H1 (cell line): ENCODE measurements around the gene LPAR3. TPM values are rescaled to one million over a fixed set of nuclear protein-coding genes. Genes with fewer than 3 reads are reported as not detected.

Experiments used
- CTCF ChIA-PET: fragments of 300-600 bp; sonication (Branson Sonifier 250); formaldehyde crosslinking; loops from one replicate; lab custom pipeline; 2021; ENCODE audit not compliant: partially characterized antibody; lab: Charles Lee
- POLR2A ChIA-PET: fragments of 300-600 bp; sonication (Branson Sonifier 250); formaldehyde crosslinking; loops from one replicate; lab custom pipeline; 2021; ENCODE audit warnings: inconsistent platforms; ENCODE audit not compliant: partially characterized antibody; lab: Charles Lee
- DNase-seq, 2 experiments: peaks; one replicate each; pipeline versions ENCODE4 v3.0.0 to v3.0.0-alpha.2; 2010 to 2022; ENCODE audit warnings: low spot score in 2 of 2, low read depth in 1 of 2, mixed read lengths in 1 of 2
- FAIRE-seq: peaks from 2 replicates; lab custom pipeline; 2011; peaks lifted over from hg19 to GRCh38; lab: Jason Lieb, UNC
- H2AFZ ChIP-seq: 2 replicates; pipeline ENCODE4 v1.8.1; 2012; ENCODE audit warnings: low read length, inconsistent platforms
- H2AK5ac ChIP-seq: 2 replicates; pipeline ENCODE4 v1.6.1; 2013; ENCODE audit warnings: low read depth, low read length
- H2BK120ac ChIP-seq: replicated peaks from 2 replicates; pipeline ENCODE3; 2013; ENCODE audit warnings: low read depth, low read length, inconsistent platforms
- H2BK12ac ChIP-seq: 2 replicates; pipeline ENCODE4 v1.6.1; 2013; ENCODE audit warnings: low read depth, low read length
- H2BK15ac ChIP-seq: 2 replicates; pipeline ENCODE4 v1.6.1; 2013; ENCODE audit warnings: low read length
- H2BK20ac ChIP-seq: 2 replicates; pipeline ENCODE4 v1.6.1; 2013; ENCODE audit warnings: low read length
- H2BK5ac ChIP-seq: 2 replicates; pipeline ENCODE4 v1.6.1; 2013; ENCODE audit warnings: low read depth, low read length
- H3K14ac ChIP-seq: 2 replicates; pipeline ENCODE4 v1.6.1; 2013; ENCODE audit warnings: inconsistent platforms; ENCODE audit not compliant: insufficient read length
- H3K18ac ChIP-seq: 2 replicates; pipeline ENCODE4 v1.6.1; 2013; ENCODE audit warnings: low read length; ENCODE audit errors: extremely low read depth
- H3K23ac ChIP-seq: 2 replicates; pipeline ENCODE4 v1.6.1; 2013; ENCODE audit warnings: inconsistent platforms; ENCODE audit not compliant: insufficient read length
- H3K23me2 ChIP-seq: 2 replicates; pipeline ENCODE4 v1.6.1; 2013; ENCODE audit warnings: low read depth, low read length
- H3K27ac ChIP-seq: 2 replicates; pipeline ENCODE4 v1.6.1; 2011; ENCODE audit warnings: low read depth, low read length, inconsistent platforms
- H3K27me3 ChIP-seq, 4 experiments: replicated peaks in 1 of 4; 1 replicate in 1 of 4; 2 replicates in 3 of 4; pipeline versions ENCODE4 v1.6.1 to v1.8.1; 2011 to 2013; ENCODE audit warnings: low read length in 3 of 4, mild to moderate bottlenecking in 3 of 4, inconsistent platforms in 2 of 4, mixed read lengths in 2 of 4, moderate library complexity in 1 of 4; ENCODE audit not compliant: control insufficient read depth in 3 of 4, insufficient read depth in 3 of 4; ENCODE audit errors: extremely low read depth in 1 of 4
- H3K36me3 ChIP-seq, 4 experiments: 2 replicates each; pipeline versions ENCODE4 v1.6.1 to v1.8.1; 2011 to 2013; ENCODE audit warnings: mild to moderate bottlenecking in 4 of 4, low read length in 3 of 4, moderate library complexity in 2 of 4, control low read depth in 1 of 4, inconsistent platforms in 1 of 4; ENCODE audit not compliant: insufficient read depth in 4 of 4, control insufficient read depth in 2 of 4
- H3K4ac ChIP-seq: replicated peaks from 2 replicates; pipeline ENCODE3; 2013; ENCODE audit warnings: low read length, low read depth, mixed read lengths, inconsistent platforms; ENCODE audit not compliant: insufficient read length
- H3K4me1 ChIP-seq, 4 experiments: replicated peaks in 1 of 4; 1 replicate in 1 of 4; 2 replicates in 3 of 4; pipeline versions ENCODE4 v1.6.1 to v1.8.1; 2011 to 2013; ENCODE audit warnings: low read length in 3 of 4, inconsistent platforms in 2 of 4, mixed read lengths in 1 of 4; ENCODE audit not compliant: insufficient read depth in 4 of 4, control insufficient read depth in 3 of 4
- H3K4me2 ChIP-seq, 2 experiments: 2 replicates each; pipeline versions ENCODE4 v1.6.1 to v1.8.1; 2011 to 2013; ENCODE audit warnings: low read depth in 2 of 2, low read length in 2 of 2, control low read depth in 1 of 2, inconsistent platforms in 1 of 2, mild to moderate bottlenecking in 1 of 2; ENCODE audit not compliant: insufficient read depth in 1 of 2
- H3K4me3 ChIP-seq, 4 experiments: fragments of 200-600, 300-600 bp in 1 of 4; sonication (generic), shearing (Covaris generic), sonication (Bioruptor Twin) in 1 of 4; 2 replicates each; pipeline versions ENCODE4 v1.5.1 to v1.8.1; 2011 to 2016; ENCODE audit warnings: low read length in 4 of 4, low read depth in 3 of 4, control low read depth in 2 of 4, inconsistent platforms in 2 of 4, mild to moderate bottlenecking in 2 of 4, mixed read lengths in 1 of 4, moderate library complexity in 1 of 4; ENCODE audit not compliant: insufficient read depth in 2 of 4; ENCODE audit errors: extremely low read depth in 1 of 4
- H3K56ac ChIP-seq: replicated peaks from 2 replicates; pipeline ENCODE3; 2013; ENCODE audit warnings: low read depth, mild to moderate bottlenecking, mixed read lengths, low read length, inconsistent platforms; ENCODE audit not compliant: insufficient read length
- H3K79me1 ChIP-seq: 2 replicates; pipeline ENCODE4 v1.6.1; 2013; ENCODE audit warnings: low read depth, low read length, control low read depth
- H3K79me2 ChIP-seq, 2 experiments: 2 replicates each; pipeline versions ENCODE4 v1.6.1 to v1.8.1; 2012 to 2013; ENCODE audit warnings: low read length in 2 of 2, mild to moderate bottlenecking in 2 of 2, inconsistent platforms in 1 of 2; ENCODE audit not compliant: insufficient read depth in 2 of 2, control insufficient read depth in 1 of 2
- H3K9ac ChIP-seq, 4 experiments: replicated peaks in 1 of 4; 1 replicate in 1 of 4; 2 replicates in 3 of 4; pipeline versions ENCODE4 v1.6.1 to v1.8.1; 2011 to 2013; ENCODE audit warnings: low read depth in 3 of 4, low read length in 3 of 4, control low read depth in 2 of 4, mild to moderate bottlenecking in 2 of 4, moderate library complexity in 2 of 4, inconsistent platforms in 1 of 4; ENCODE audit errors: extremely low read depth in 1 of 4
- H3K9me3 ChIP-seq, 2 experiments: 2 replicates each; pipeline versions ENCODE4 v1.6.1 to v1.8.1; 2012 to 2013; ENCODE audit warnings: mild to moderate bottlenecking in 2 of 2, moderate library complexity in 2 of 2, control low read depth in 1 of 2, inconsistent platforms in 1 of 2, low read depth in 1 of 2, low read length in 1 of 2, mixed read lengths in 1 of 2; ENCODE audit not compliant: insufficient read depth in 2 of 2
- H4K20me1 ChIP-seq, 2 experiments: replicated peaks in 1 of 2; 2 replicates each; pipeline versions ENCODE3 to v1.8.1; 2011 to 2013; ENCODE audit warnings: inconsistent platforms in 2 of 2, low read length in 2 of 2, mild to moderate bottlenecking in 1 of 2; ENCODE audit not compliant: insufficient read depth in 2 of 2, control insufficient read depth in 1 of 2
- H4K5ac ChIP-seq: 2 replicates; pipeline ENCODE4 v1.6.1; 2013; ENCODE audit warnings: low read length, low read depth, mixed read lengths, inconsistent platforms; ENCODE audit not compliant: insufficient read length
- H4K8ac ChIP-seq: 2 replicates; pipeline ENCODE4 v1.8.0; 2013; ENCODE audit warnings: mild to moderate bottlenecking, moderate library complexity, low read length, inconsistent platforms; ENCODE audit not compliant: insufficient read depth; ENCODE audit errors: extremely low read depth
- H4K91ac ChIP-seq: replicated peaks from 2 replicates; pipeline ENCODE3; 2013; ENCODE audit warnings: low read length, mixed read lengths, inconsistent platforms; ENCODE audit not compliant: insufficient read length
- CBX8 ChIP-seq: fragments of 300-800, 300-1000 bp; sonication (generic); IDR thresholded peaks from 2 replicates; pipeline ENCODE4 v1.7.1; 2016; ENCODE audit warnings: low read depth, low read length, borderline replicate concordance
- CHD2 ChIP-seq: IDR thresholded peaks from 2 replicates; pipeline ENCODE4 v1.6.1; 2012; ENCODE audit warnings: low read length, improper control_type of control experiment
- FOSL1 ChIP-seq: IDR thresholded peaks from 2 replicates; pipeline ENCODE4 v1.6.1; 2011; ENCODE audit warnings: mild to moderate bottlenecking, low read depth, low read length, moderate library complexity; ENCODE audit not compliant: insufficient read depth
- JUN ChIP-seq: IDR thresholded peaks from 2 replicates; pipeline ENCODE4 v1.6.1; 2011; ENCODE audit warnings: low read depth, mild to moderate bottlenecking, improper control_type of control experiment, low read length
- MAFK ChIP-seq: IDR thresholded peaks from 2 replicates; pipeline ENCODE4 v1.6.1; 2012; ENCODE audit warnings: low read depth, mild to moderate bottlenecking, improper control_type of control experiment, low read length
- SIN3A ChIP-seq, 2 experiments: IDR thresholded peaks in 1 of 2; conservative IDR thresholded peaks in 1 of 2; 2 replicates each; pipeline ENCODE4 v1.6.1; 2011 to 2012; ENCODE audit warnings: low read length in 2 of 2, improper control_type of control experiment in 1 of 2, low read depth in 1 of 2, mild to moderate bottlenecking in 1 of 2
- SIX5 ChIP-seq: IDR thresholded peaks from 2 replicates; pipeline ENCODE4 v1.6.1; 2011; ENCODE audit warnings: mild to moderate bottlenecking, low read depth, low read length
- SP1 ChIP-seq: IDR thresholded peaks from 2 replicates; pipeline ENCODE4 v1.6.1; 2011; ENCODE audit warnings: low read depth, low read length
- SUZ12 ChIP-seq: fragments of 200-600 bp; sonication (generic); IDR thresholded peaks from 2 replicates; pipeline ENCODE4 v1.6.1; 2012; ENCODE audit warnings: mild to moderate bottlenecking, inconsistent platforms, low read length, moderate library complexity, mixed read lengths
- TAF1 ChIP-seq: IDR thresholded peaks from 2 replicates; pipeline ENCODE4 v1.6.1; 2011; ENCODE audit warnings: mild to moderate bottlenecking, low read depth, low read length
- TEAD4 ChIP-seq: IDR thresholded peaks from 2 replicates; pipeline ENCODE4 v1.6.1; 2012; ENCODE audit warnings: low read depth, low read length, inconsistent platforms, mixed read lengths
- WGBS, 2 experiments: shearing (Covaris generic) in 1 of 2; methylation state at CpG; one replicate each; pipeline versions ENCODE4 v1.1.6 to v1.1.7; 2013 to 2015; ENCODE audit warnings: low lambda C conversion rate in 2 of 2, mixed read lengths in 2 of 2, inconsistent platforms in 1 of 2, low coverage in 1 of 2, missing lambda C conversion rate in 1 of 2; ENCODE audit not compliant: insufficient replicate concordance in 2 of 2, insufficient coverage in 1 of 2, insufficient read length in 1 of 2; ENCODE audit errors: extremely low coverage in 1 of 2, missing lambda C conversion rate in 1 of 2; 5-methylcytosine and 5-hydroxymethylcytosine counted together
- polyA plus RNA-seq, 7 experiments: library from polyadenylated mRNA; depleted of rRNA in 3 of 7; stranded (reverse) in 5 of 7; unstranded in 2 of 7; fragments of >200 nt in 5 of 7; fragments of 200-250 nt in 2 of 7; gene quantifications; 1 replicate in 5 of 7; 2 replicates in 1 of 7; 4 replicates in 1 of 7; pipeline versions ENCODE4 v1.2.1 to v1.2.3, GENCODE V29; 2011 to 2013; ENCODE audit warnings: missing spikeins in 2 of 7, mixed read lengths in 2 of 7
- total RNA-seq: library from RNA; stranded (reverse); fragmentation: NEBNext Ultra II Directional; extraction: Animal tissue kit (Norgen Biotek cat#: 25700); gene quantifications from 2 replicates; pipeline ENCODE4 v1.2.1, GENCODE V29; 2021
- TF ChIP-seq, protein P1 (sequence below): IDR thresholded peaks from 2 replicates; pipeline ENCODE4 v1.6.1; 2011; ENCODE audit warnings: low read length, improper control_type of control experiment
- TF ChIP-seq, protein P2 (sequence below): IDR thresholded peaks from 2 replicates; pipeline ENCODE4 v1.6.1; 2012; ENCODE audit warnings: inconsistent platforms

Gene LPAR3
- total and polyA plus RNA-seq, 2 of the 8 experiments (the other 6 are each of a cell fraction or from before 2014, with no cell fraction given): 17.1 to 25.4 TPM

DNA sequence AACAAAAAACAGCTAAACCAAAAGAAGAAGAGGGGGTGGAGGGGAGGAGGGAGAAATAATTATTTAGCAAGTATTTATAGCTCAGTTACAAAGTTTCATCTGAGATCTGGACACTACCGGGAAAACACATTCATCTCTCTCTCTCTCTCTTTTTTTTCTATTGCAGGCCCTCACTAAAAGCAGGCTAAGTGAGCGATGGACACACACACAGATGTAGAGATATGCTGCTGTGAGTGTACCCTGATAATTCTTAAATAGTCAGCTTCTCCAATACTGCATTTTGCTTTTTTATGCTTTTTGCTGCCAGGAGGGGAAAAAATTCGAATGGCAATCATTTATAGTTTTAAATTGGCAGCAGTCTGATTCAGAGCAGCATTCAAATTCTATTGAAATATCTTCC is 65.0 kb downstream of the LPAR3 start:
- no peak overlapping the region for H3K14ac ChIP-seq
- no peaks in the 10 kb centered on the region for H3K79me2 ChIP-seq
- H3K4me2 ChIP-seq: no peak overlapping the region
- no peak overlapping the region for H2BK15ac ChIP-seq
- H3K36me3 ChIP-seq: no peaks in the 10 kb centered on the region
- no peak overlapping the region for H3K4me3 ChIP-seq
- H3K27ac ChIP-seq: no peak overlapping the region
- H3K23me2 ChIP-seq: no peaks in the 10 kb centered on the region
- H3K4ac ChIP-seq: no peak overlapping the region
- H2BK5ac ChIP-seq: no peak overlapping the region
- peaks cover 0 to 2% (median 0%) of the 10 kb centered on the region in 4 experiments; a peak in 1 of 7 replicates for H3K4me1 ChIP-seq
- H3K56ac ChIP-seq: no peak overlapping the region
- H4K8ac ChIP-seq: no peak overlapping the region
- H2BK20ac ChIP-seq: no peak overlapping the region
- no peak overlapping the region for H2BK120ac ChIP-seq
- no peaks in the 10 kb centered on the region for H4K20me1 ChIP-seq
- no peak for FAIRE-seq
- H2AFZ ChIP-seq: no peak overlapping the region
- no peak overlapping the region for H3K9ac ChIP-seq
- 83% methylated on average over 3 of the region's 3 CpGs; no CpG with 5 or more reads in 1 of the 2 experiments for WGBS, 2 experiments
- H2BK12ac ChIP-seq: no peak overlapping the region
- H3K18ac ChIP-seq: no peak overlapping the region
- no peak overlapping the region for H2AK5ac ChIP-seq
- H4K5ac ChIP-seq: no peak overlapping the region
- CTCF ChIA-PET: interaction anchor here (0.6 to 1.3 kb wide), 4 partner anchors 45 to 278 kb away, joined by 3 read pairs; no protein-coding TSS in a partner anchor
- DNase-seq: no peak
- H3K27me3 ChIP-seq: no peaks in the 10 kb centered on the region
- H3K23ac ChIP-seq: no peak overlapping the region
- POLR2A ChIA-PET: interaction anchor here (0.8 to 0.9 kb wide), 2 partner anchors 8 to 85 kb away, joined by 3 read pairs; no protein-coding TSS in a partner anchor
- no peaks in the 10 kb centered on the region for H3K9me3 ChIP-seq
- no peak overlapping the region for H4K91ac ChIP-seq
- H3K79me1 ChIP-seq: no peaks in the 10 kb centered on the region
- no peak for TF ChIP-seq TAF1
- TF ChIP-seq, protein P1, sequence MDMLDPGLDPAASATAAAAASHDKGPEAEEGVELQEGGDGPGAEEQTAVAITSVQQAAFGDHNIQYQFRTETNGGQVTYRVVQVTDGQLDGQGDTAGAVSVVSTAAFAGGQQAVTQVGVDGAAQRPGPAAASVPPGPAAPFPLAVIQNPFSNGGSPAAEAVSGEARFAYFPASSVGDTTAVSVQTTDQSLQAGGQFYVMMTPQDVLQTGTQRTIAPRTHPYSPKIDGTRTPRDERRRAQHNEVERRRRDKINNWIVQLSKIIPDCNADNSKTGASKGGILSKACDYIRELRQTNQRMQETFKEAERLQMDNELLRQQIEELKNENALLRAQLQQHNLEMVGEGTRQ: no peak
- no peak for TF ChIP-seq SUZ12
- TF ChIP-seq JUN: no peak
- TF ChIP-seq MAFK: no peak
- TF ChIP-seq FOSL1: no peak
- no peak for TF ChIP-seq CBX8
- TF ChIP-seq CHD2: no peak
- TF ChIP-seq SP1: no peak
- TF ChIP-seq TEAD4: no peak
- no peak for TF ChIP-seq SIN3A (conservative IDR thresholded peaks at IDR 0.05 in 1 of 2, IDR thresholded peaks at IDR 0.05 in 1 of 2; ENCODE audit: low read depth in 1 of 2, low read length in 2 of 2)
- TF ChIP-seq, protein P2, sequence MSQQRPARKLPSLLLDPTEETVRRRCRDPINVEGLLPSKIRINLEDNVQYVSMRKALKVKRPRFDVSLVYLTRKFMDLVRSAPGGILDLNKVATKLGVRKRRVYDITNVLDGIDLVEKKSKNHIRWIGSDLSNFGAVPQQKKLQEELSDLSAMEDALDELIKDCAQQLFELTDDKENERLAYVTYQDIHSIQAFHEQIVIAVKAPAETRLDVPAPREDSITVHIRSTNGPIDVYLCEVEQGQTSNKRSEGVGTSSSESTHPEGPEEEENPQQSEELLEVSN: no peak
- TF ChIP-seq SIX5: no peak
